Measurements from ENCODE around the gene DCTN3.

Gene DCTN3

GRCh38 chr9:34630402-34631154 is 10.3 kb upstream of the DCTN3 start:
- Histone ChIP-seq H3K27ac (ENCODE audit: low read length) (no peak overlapping the region), H3K27me3 (ENCODE audit: insufficient read depth, low read length) (peaks cover 75% of the 10 kb centered on the region), H3K4me3 (ENCODE audit: low read length) (no peak overlapping the region), H3K9me3 (ENCODE audit: insufficient read depth, low read depth, low read length) (no peaks in the 10 kb centered on the region), H3K36me3 (ENCODE audit: insufficient read depth, low read depth, low read length) (peaks cover 9% of the 10 kb centered on the region), H3K4me1 (ENCODE audit: insufficient read depth, low read length) (0 out of 2 replicates have a peak, but pooled peaks cover 3% of the 10 kb centered on the region), H3K9ac (ENCODE audit: low read depth, low read length) (no peak overlapping the region)

DNA sequence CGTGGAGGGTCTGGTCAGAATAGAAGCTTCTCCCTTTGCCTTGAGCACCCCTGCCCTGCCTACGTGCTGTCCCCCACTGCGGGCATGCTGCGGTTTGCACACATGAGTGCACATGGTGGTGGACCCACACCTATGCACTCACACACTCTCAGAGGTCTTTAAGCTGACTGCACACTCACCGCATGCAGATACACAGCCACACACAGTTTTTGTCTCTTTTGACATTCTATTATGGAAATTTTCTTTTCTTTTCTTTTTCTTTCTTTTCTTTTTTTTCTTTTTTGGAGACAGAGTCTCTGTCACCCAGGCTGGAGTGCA is 9.2 kb upstream of the DCTN3 start:
- H3K4me3 ChIP-seq (ENCODE audit: low read length) = peak overlapping the region; percentile 54
- H3K27me3 ChIP-seq (ENCODE audit: insufficient read depth, low read length) = peaks cover 86% of the 10 kb centered on the region

GRCh38 chr9:34628656-34629490 is 8.6 kb upstream of the DCTN3 start, which contains the start of gene ARID3C:
Gene ARID3C, minus strand, starts transcription at chr9:34629066. Its CDS starts 1,052 bp downstream, at chr9:34628014.
- Histone ChIP-seq H3K9ac (ENCODE audit: low read depth, low read length) (no peak within 1 kb of the TSS), H3K4me3 (ENCODE audit: low read length) (peak within 1 kb of the TSS; percentile 54), H3K9me3 (ENCODE audit: insufficient read depth, low read depth, low read length) (no peaks in the 10 kb centered on the region), H3K4me1 (ENCODE audit: insufficient read depth, low read length) (peaks cover 5% of the 10 kb centered on the region; the same call in 1 of the 2 replicates), H3K27me3 (ENCODE audit: insufficient read depth, low read length) (peaks cover 92% of the 10 kb centered on the region), H3K27ac (ENCODE audit: low read length) (no peak within 1 kb of the TSS), H3K36me3 (ENCODE audit: insufficient read depth, low read depth, low read length) (no peaks in the 10 kb centered on the region)

More for the DNA sequence above, 9.2 kb upstream of the DCTN3 start:
- H3K9ac ChIP-seq (ENCODE audit: low read depth, low read length) = no peak overlapping the region
- H3K4me1 ChIP-seq (ENCODE audit: insufficient read depth, low read length) = peaks cover 3% of the 10 kb centered on the region; the same call in 1 of the 2 replicates
- no peak overlapping the region for H3K27ac ChIP-seq (ENCODE audit: low read length)
- no peaks in the 10 kb centered on the region for H3K36me3 ChIP-seq (ENCODE audit: insufficient read depth, low read depth, low read length)
- no peaks in the 10 kb centered on the region for H3K9me3 ChIP-seq (ENCODE audit: insufficient read depth, low read depth, low read length)

GRCh38 chr9:34627716-34628655 is 7.7 kb upstream of the DCTN3 start:
- peaks cover 5% of the 10 kb centered on the region; the same call in 1 of the 2 replicates for H3K4me1 ChIP-seq (ENCODE audit: insufficient read depth, low read length)
- H3K27ac ChIP-seq (ENCODE audit: low read length) = no peak overlapping the region
- peak overlapping the region; percentile 54 for H3K4me3 ChIP-seq (ENCODE audit: low read length)
- no peaks in the 10 kb centered on the region for H3K36me3 ChIP-seq (ENCODE audit: insufficient read depth, low read depth, low read length)
- H3K27me3 ChIP-seq (ENCODE audit: insufficient read depth, low read length) = peaks cover 100% of the 10 kb centered on the region
- no peak overlapping the region for H3K9ac ChIP-seq (ENCODE audit: low read depth, low read length)
- H3K9me3 ChIP-seq (ENCODE audit: insufficient read depth, low read depth, low read length) = no peaks in the 10 kb centered on the region

DNA sequence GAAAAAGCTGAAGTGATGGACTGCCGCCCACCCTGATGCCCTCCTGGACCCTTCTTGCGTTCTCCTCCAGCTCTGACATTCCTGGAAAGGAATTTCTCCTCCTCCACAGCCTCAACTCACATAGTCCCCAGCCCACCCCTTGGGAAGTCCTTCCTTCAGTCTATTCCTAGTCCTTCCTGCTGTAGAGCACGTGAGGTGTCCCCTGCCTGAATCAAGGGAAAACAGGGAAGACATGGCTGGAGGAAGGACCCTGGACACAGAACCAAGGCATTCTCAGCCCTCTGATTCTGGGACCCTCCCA is 4.8 kb upstream of the DCTN3 start:
- Histone ChIP-seq H3K36me3 (ENCODE audit: insufficient read depth, low read depth, low read length) (no peaks in the 10 kb centered on the region), H3K4me3 (ENCODE audit: low read length) (no peak overlapping the region), H3K9ac (ENCODE audit: low read depth, low read length) (no peak overlapping the region; the same call in 1 of the 2 replicates), H3K27me3 (ENCODE audit: insufficient read depth, low read length) (peaks cover 86% of the 10 kb centered on the region), H3K27ac (ENCODE audit: low read length) (no peak overlapping the region), H3K9me3 (ENCODE audit: insufficient read depth, low read depth, low read length) (no peaks in the 10 kb centered on the region), H3K4me1 (ENCODE audit: insufficient read depth, low read length) (peaks cover 5% of the 10 kb centered on the region; the same call in 1 of the 2 replicates)

- peak overlapping the region; percentile 48; the same call in 1 of the 2 replicates for H3K9ac ChIP-seq (ENCODE audit: low read depth, low read length)
- no peaks in the 10 kb centered on the region for H3K9me3 ChIP-seq (ENCODE audit: insufficient read depth, low read depth, low read length)
- H3K4me3 ChIP-seq (ENCODE audit: low read length) = peak overlapping the region; percentile 47; the same call in 1 of the 2 replicates
- H3K36me3 ChIP-seq (ENCODE audit: insufficient read depth, low read depth, low read length) = no peaks in the 10 kb centered on the region
- peaks cover 80% of the 10 kb centered on the region for H3K27me3 ChIP-seq (ENCODE audit: insufficient read depth, low read length)
- peaks cover 6% of the 10 kb centered on the region; the same call in 1 of the 2 replicates for H3K4me1 ChIP-seq (ENCODE audit: insufficient read depth, low read length)
- no peak overlapping the region for H3K27ac ChIP-seq (ENCODE audit: low read length)
Observed at GRCh38 chr9:34624475-34625185, 4.3 kb upstream of the DCTN3 start.

DNA sequence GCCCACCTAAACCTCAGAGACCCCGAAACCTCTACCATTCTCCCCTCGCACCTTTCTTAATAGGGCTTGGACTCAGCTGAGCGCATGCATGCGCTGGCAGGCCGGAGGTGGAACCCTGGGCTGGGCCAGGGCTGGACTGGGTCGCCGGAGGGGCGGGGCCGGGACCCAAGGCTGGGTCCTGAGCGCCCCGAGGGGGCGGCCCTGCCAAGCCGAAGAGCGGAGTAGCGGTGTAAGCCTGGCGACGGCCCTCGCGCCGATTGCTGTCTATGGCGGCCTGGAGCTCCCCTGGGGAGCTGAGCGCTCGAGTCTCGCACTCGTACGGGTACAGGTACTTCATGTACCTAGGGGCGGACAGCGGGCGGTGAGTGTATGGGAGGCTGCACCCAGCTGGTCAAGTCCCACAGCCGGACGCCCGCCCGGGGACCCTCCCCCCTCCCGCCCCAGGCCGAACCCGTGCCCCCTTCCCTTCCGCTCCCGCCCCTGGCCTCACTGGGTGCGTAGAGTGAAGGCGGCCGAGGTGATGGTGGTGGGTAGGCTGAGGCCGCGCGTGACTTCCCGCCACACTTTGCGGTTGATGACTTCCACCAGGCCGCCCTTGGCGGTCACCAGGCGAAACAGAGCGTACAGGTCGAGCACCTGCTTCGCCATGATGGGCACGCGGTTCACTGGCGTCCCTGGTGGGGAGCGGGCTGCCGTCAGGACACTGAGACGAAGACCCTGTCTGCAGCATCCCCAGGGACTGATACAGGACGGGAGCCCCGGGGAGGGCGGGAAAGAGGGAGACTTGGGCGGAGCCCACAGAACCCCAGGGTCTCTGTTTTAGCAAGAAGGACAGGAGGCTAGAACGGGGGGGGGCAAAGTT is 3.3 kb upstream of the DCTN3 start:
- peaks cover 8% of the 10 kb centered on the region; the same call in 1 of the 2 replicates for H3K4me1 ChIP-seq (ENCODE audit: insufficient read depth, low read length)
- H3K27me3 ChIP-seq (ENCODE audit: insufficient read depth, low read length) = peaks cover 70% of the 10 kb centered on the region
- no peak overlapping the region for H3K4me3 ChIP-seq (ENCODE audit: low read length)
- no peak overlapping the region for H3K27ac ChIP-seq (ENCODE audit: low read length)
- H3K9me3 ChIP-seq (ENCODE audit: insufficient read depth, low read depth, low read length) = no peaks in the 10 kb centered on the region
- no peak overlapping the region for H3K9ac ChIP-seq (ENCODE audit: low read depth, low read length)
- no peaks in the 10 kb centered on the region for H3K36me3 ChIP-seq (ENCODE audit: insufficient read depth, low read depth, low read length)

DNA sequence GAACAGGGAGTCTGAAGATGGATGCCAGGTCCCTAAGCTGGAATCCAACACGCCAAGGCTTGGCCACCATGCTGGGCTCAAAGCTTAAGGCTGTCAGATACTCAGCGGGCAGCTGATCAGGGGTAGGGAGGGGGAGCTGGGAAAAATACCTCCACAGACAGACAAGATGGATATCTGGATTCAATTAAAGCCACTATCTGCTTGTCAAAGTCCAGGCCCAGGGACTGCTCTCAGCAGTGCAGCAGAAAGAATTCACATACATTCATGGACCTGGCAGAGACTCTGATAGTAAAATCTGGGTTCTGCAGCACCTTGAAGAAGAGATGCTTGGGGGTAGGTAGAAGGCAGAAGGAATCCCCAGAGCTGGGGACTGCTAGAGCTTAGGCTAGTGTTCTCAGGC is 5.2 kb downstream of the DCTN3 start:
- H3K9ac ChIP-seq (ENCODE audit: low read depth, low read length) = no peak overlapping the region
- H3K27me3 ChIP-seq (ENCODE audit: insufficient read depth, low read length) = peaks cover 4% of the 10 kb centered on the region; the same call in 1 of the 2 replicates
- peaks cover 9% of the 10 kb centered on the region; the same call in 1 of the 2 replicates for H3K4me1 ChIP-seq (ENCODE audit: insufficient read depth, low read length)
- no peak overlapping the region for H3K27ac ChIP-seq (ENCODE audit: low read length)
- H3K9me3 ChIP-seq (ENCODE audit: insufficient read depth, low read depth, low read length) = no peaks in the 10 kb centered on the region
- H3K36me3 ChIP-seq (ENCODE audit: insufficient read depth, low read depth, low read length) = 0 out of 2 replicates have a peak, but pooled peaks cover 3% of the 10 kb centered on the region
- no peak overlapping the region for H3K4me3 ChIP-seq (ENCODE audit: low read length)

DNA sequence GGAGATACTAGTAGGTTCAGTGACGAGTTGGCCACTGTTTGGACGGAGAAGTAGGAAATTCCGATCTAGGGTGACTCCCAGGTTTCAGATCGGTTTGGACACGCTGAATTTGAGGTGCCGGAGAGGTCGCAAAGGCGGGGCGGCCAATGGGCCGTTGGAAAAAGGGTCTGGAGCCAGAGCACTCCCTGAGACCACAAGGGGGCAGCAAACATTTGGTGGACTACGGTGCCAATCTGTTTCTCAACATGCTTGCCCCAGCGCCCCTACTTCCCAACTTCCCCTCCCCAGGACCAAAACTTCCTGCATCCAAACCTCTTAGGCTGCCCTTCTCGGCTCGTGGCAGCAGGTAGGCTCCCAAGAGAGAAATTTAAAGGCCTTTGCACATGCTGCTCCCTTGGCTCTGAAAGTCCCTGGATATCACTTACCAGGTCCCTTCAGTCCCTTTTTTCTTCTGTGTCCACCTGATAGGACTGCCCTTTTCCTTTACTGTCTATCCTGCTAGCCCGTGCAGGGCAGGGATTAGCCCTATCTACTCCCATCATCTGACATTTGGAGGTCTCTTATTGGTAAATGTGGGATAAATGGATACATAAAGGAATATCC is 7.4 kb downstream of the DCTN3 start:
- Histone ChIP-seq H3K27ac (ENCODE audit: low read length) (no peak overlapping the region), H3K4me1 (ENCODE audit: insufficient read depth, low read length) (peaks cover 6% of the 10 kb centered on the region; the same call in 1 of the 2 replicates), H3K4me3 (ENCODE audit: low read length) (peak overlapping the region; percentile 97), H3K36me3 (ENCODE audit: insufficient read depth, low read depth, low read length) (0 out of 2 replicates have a peak, but pooled peaks cover 3% of the 10 kb centered on the region), H3K27me3 (ENCODE audit: insufficient read depth, low read length) (peaks cover 4% of the 10 kb centered on the region; the same call in 1 of the 2 replicates), H3K9ac (ENCODE audit: low read depth, low read length) (peak overlapping the region; percentile 99; the same call in 1 of the 2 replicates), H3K9me3 (ENCODE audit: insufficient read depth, low read depth, low read length) (no peaks in the 10 kb centered on the region)
